Activated T-helper 1 cell treated with Interleukin-2 at 50 U/mL for 16 hours (primary cell): ENCODE measurements around the gene MCF2.
"Not testable (repeated sequence)": the region's sequence is repeated elsewhere in the genome, so short reads cannot be mapped to it uniquely, and the experiment has no call there.

Experiments used
- DNase-seq: peaks from one replicate; pipeline ENCODE4 v3.0.0-alpha.2; 2020; ENCODE audit warnings: low read depth

MCF2 gene

GRCh38 chrX:139708067-139708466, at the start of gene MCF2:
Gene MCF2, minus strand, starts transcription at chrX:139708167. Its CDS starts 56,423 bp downstream, at chrX:139651744.
- DNase-seq, result no peak

GRCh38 chrX:139751053-139751452, 43.1 kb upstream of the MCF2 start:
- DNase-seq, result no peak

- no peak for DNase-seq
Measured at GRCh38 chrX:139750390-139750789, 42.4 kb upstream of the MCF2 start.

GRCh38 chrX:139739138-139739537, 31.2 kb upstream of the MCF2 start:
- no peak for DNase-seq

- DNase-seq, result no peak
Measured at GRCh38 chrX:139738581-139738980, 30.6 kb upstream of the MCF2 start.

GRCh38 chrX:139736151-139736550, 28.2 kb upstream of the MCF2 start:
- DNase-seq, result no peak

- DNase-seq, result no peak
Measured at GRCh38 chrX:139734996-139735395, 27.0 kb upstream of the MCF2 start.

- DNase-seq, result no peak
Measured at GRCh38 chrX:139725720-139726119, 17.8 kb upstream of the MCF2 start.

GRCh38 chrX:139724626-139725025, 16.7 kb upstream of the MCF2 start:
- DNase-seq, result no peak

- DNase-seq, result no peak
Measured at GRCh38 chrX:139720979-139721378, 13.0 kb upstream of the MCF2 start.

GRCh38 chrX:139720136-139720535, 12.2 kb upstream of the MCF2 start:
- DNase-seq, result no peak

- no peak for DNase-seq
Measured at GRCh38 chrX:139702658-139703057, 5.3 kb downstream of the MCF2 start.

GRCh38 chrX:139692908-139693307, 15.1 kb downstream of the MCF2 start:
- no peak for DNase-seq

GRCh38 chrX:139692506-139692849, 15.5 kb downstream of the MCF2 start:
- no peak for DNase-seq

- DNase-seq, result no peak
Measured at GRCh38 chrX:139691843-139692505, 16.0 kb downstream of the MCF2 start.

GRCh38 chrX:139691493-139691842, 16.5 kb downstream of the MCF2 start:
- no peak for DNase-seq

GRCh38 chrX:139685175-139685574, 22.8 kb downstream of the MCF2 start:
- not testable (repeated sequence) for DNase-seq

- DNase-seq, result no peak
Measured at GRCh38 chrX:139680356-139680755, 27.6 kb downstream of the MCF2 start.

GRCh38 chrX:139647597-139647996, 60.4 kb downstream of the MCF2 start:
- DNase-seq, result no peak

GRCh38 chrX:139642241-139642927, 65.6 kb downstream of the MCF2 start:
- DNase-seq, result no peak

- no peak for DNase-seq
Measured at GRCh38 chrX:139640259-139640658, 67.7 kb downstream of the MCF2 start.

GRCh38 chrX:139639253-139639652, 68.7 kb downstream of the MCF2 start:
- no peak for DNase-seq

- no peak for DNase-seq
Measured at GRCh38 chrX:139600105-139600504, 107.9 kb downstream of the MCF2 start.

- no peak for DNase-seq
Measured at GRCh38 chrX:139596068-139596467, 111.9 kb downstream of the MCF2 start.
